SH-SY5Y (cell line): ENCODE results near the gene TSEN54.

Experiments
- GATA2 ChIP-seq: IDR thresholded peaks from 2 replicates; pipeline ENCODE4 v1.6.1; 2011; ENCODE audit warnings: mild to moderate bottlenecking, low read depth, low read length
- GATA3 ChIP-seq: IDR thresholded peaks from 2 replicates; pipeline ENCODE4 v1.6.1; 2011; ENCODE audit warnings: low read depth, mild to moderate bottlenecking, low read length, moderate library complexity

DNA sequence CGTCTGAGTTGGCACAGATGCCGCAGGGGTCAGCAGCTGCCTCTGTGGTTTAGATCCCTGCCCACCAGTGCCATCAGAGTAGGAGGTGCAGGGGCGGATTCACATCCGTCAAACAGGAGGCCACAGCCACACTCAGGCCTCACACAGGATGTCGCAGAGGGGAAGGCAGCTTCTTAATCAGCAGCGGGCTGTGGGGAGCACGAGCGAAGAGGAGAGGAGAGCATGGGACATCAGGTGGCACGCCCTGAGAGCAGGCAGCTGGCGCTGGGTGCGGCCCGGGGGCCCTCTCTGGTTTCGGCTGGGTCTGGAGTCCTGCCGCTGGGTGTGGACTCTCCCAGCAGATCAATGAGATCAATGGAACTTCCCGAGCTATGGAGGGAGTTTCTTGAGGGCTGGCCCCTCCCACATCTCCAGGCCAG, 18.8 kb downstream of the TSEN54 start:
- no peak for TF ChIP-seq GATA2
- no peak for TF ChIP-seq GATA3
